ENCODE results near the gene TLDC2. TPM values are rescaled to one million over a fixed set of nuclear protein-coding genes. Genes with fewer than 3 reads are reported as not detected.
A peak's percentile ranks its signal among the peaks of the same experiment; 100 is the strongest.

The TLDC2 gene
- total and polyA plus RNA-seq, 2 donors (not counting 1 experiment from before 2014, with no cell fraction given) = under 0.01 to 0.09 TPM

GRCh38 chr20:36851490-36851889, 24.4 kb upstream of the TLDC2 start:
- peaks cover 81% of the 10 kb centered on the region for H3K79me2 ChIP-seq (ENCODE audit: control insufficient read depth, insufficient read depth, low read length)
- H3K9me3 ChIP-seq (ENCODE audit: control insufficient read depth, insufficient read depth, low read depth, low read length) = peaks cover 1% of the 10 kb centered on the region
- H4K20me1 ChIP-seq (ENCODE audit: control insufficient read depth, extremely low read depth, insufficient read depth, low read length) = no peaks in the 10 kb centered on the region
- H3K27ac ChIP-seq (ENCODE audit: insufficient read depth, low read length) = peak overlapping the region; percentile 82
- no peaks in the 10 kb centered on the region for H3K27me3 ChIP-seq (ENCODE audit: control insufficient read depth, insufficient read depth, low read length)
- H3K9ac ChIP-seq (ENCODE audit: insufficient read depth, low read length) = no peak overlapping the region
- peaks cover 68% of the 10 kb centered on the region for H3K4me1 ChIP-seq (ENCODE audit: control insufficient read depth, extremely low read depth, insufficient read depth, low read length)
- no peak for DNase-seq (ENCODE audit: low read depth in 2 of 2)
- H3K4me3 ChIP-seq (replicated peaks in 1 of 4; ENCODE audit: control extremely low read depth in 1 of 4, insufficient read depth in 1 of 4, low read depth in 3 of 4, low read length in 4 of 4) = no peak overlapping the region
- H3K4me2 ChIP-seq (ENCODE audit: extremely low read depth, insufficient read depth, low read length) = no peak overlapping the region
- H2AFZ ChIP-seq (ENCODE audit: low read length) = no peak overlapping the region
- peaks cover 10% of the 10 kb centered on the region for H3K36me3 ChIP-seq (ENCODE audit: control insufficient read depth, insufficient read depth, low read length)
- TF ChIP-seq EZH2 (IDR thresholded peaks at IDR 0.05; ENCODE audit: low read length, missing control alignments) (no peak), CTCF (conservative IDR thresholded peaks at IDR 0.05 in 1 of 2, IDR thresholded peaks at IDR 0.05 in 1 of 2; ENCODE audit: low read depth in 1 of 2, low read length in 2 of 2) (no peak)

GRCh38 chr20:36852187-36852586, 23.8 kb upstream of the TLDC2 start:
- H4K20me1 ChIP-seq (ENCODE audit: control insufficient read depth, extremely low read depth, insufficient read depth, low read length) = no peaks in the 10 kb centered on the region
- no peaks in the 10 kb centered on the region for H3K27me3 ChIP-seq (ENCODE audit: control insufficient read depth, insufficient read depth, low read length)
- H3K4me1 ChIP-seq (ENCODE audit: control insufficient read depth, extremely low read depth, insufficient read depth, low read length) = peaks cover 72% of the 10 kb centered on the region
- no peak for TF ChIP-seq EZH2 (IDR thresholded peaks at IDR 0.05; ENCODE audit: low read length, missing control alignments)
- no peak for TF ChIP-seq CTCF (conservative IDR thresholded peaks at IDR 0.05 in 1 of 2, IDR thresholded peaks at IDR 0.05 in 1 of 2; ENCODE audit: low read depth in 1 of 2, low read length in 2 of 2)
- no peak for DNase-seq (ENCODE audit: low read depth in 2 of 2)
- H3K9me3 ChIP-seq (ENCODE audit: control insufficient read depth, insufficient read depth, low read depth, low read length) = peaks cover 1% of the 10 kb centered on the region
- H2AFZ ChIP-seq (ENCODE audit: low read length) = no peak overlapping the region
- no peak overlapping the region for H3K4me3 ChIP-seq (replicated peaks in 1 of 4; ENCODE audit: control extremely low read depth in 1 of 4, insufficient read depth in 1 of 4, low read depth in 3 of 4, low read length in 4 of 4)
- H3K79me2 ChIP-seq (ENCODE audit: control insufficient read depth, insufficient read depth, low read length) = peaks cover 84% of the 10 kb centered on the region
- H3K27ac ChIP-seq (ENCODE audit: insufficient read depth, low read length) = peak overlapping the region; percentile 82
- H3K9ac ChIP-seq (ENCODE audit: insufficient read depth, low read length) = peak overlapping the region; percentile 51
- peaks cover 13% of the 10 kb centered on the region for H3K36me3 ChIP-seq (ENCODE audit: control insufficient read depth, insufficient read depth, low read length)
- peak overlapping the region; percentile 54 for H3K4me2 ChIP-seq (ENCODE audit: extremely low read depth, insufficient read depth, low read length)

- Histone ChIP-seq H2AFZ (ENCODE audit: low read length) (no peak overlapping the region), H3K27me3 (ENCODE audit: control insufficient read depth, insufficient read depth, low read length) (no peaks in the 10 kb centered on the region), H3K9me3 (ENCODE audit: control insufficient read depth, insufficient read depth, low read depth, low read length) (peaks cover 1% of the 10 kb centered on the region), H3K36me3 (ENCODE audit: control insufficient read depth, insufficient read depth, low read length) (peaks cover 15% of the 10 kb centered on the region), H3K4me1 (ENCODE audit: control insufficient read depth, extremely low read depth, insufficient read depth, low read length) (peaks cover 72% of the 10 kb centered on the region), H3K4me3 (replicated peaks in 1 of 4; ENCODE audit: control extremely low read depth in 1 of 4, insufficient read depth in 1 of 4, low read depth in 3 of 4, low read length in 4 of 4) (no peak overlapping the region), H3K9ac (ENCODE audit: insufficient read depth, low read length) (no peak overlapping the region), H4K20me1 (ENCODE audit: control insufficient read depth, extremely low read depth, insufficient read depth, low read length) (no peaks in the 10 kb centered on the region), H3K4me2 (ENCODE audit: extremely low read depth, insufficient read depth, low read length) (peak overlapping the region; percentile 11), H3K79me2 (ENCODE audit: control insufficient read depth, insufficient read depth, low read length) (peaks cover 98% of the 10 kb centered on the region), H3K27ac (ENCODE audit: insufficient read depth, low read length) (peak overlapping the region; percentile 59)
- DNase-seq (ENCODE audit: low read depth in 2 of 2) = no peak
- TF ChIP-seq CTCF (conservative IDR thresholded peaks at IDR 0.05 in 1 of 2, IDR thresholded peaks at IDR 0.05 in 1 of 2; ENCODE audit: low read depth in 1 of 2, low read length in 2 of 2) (no peak), EZH2 (IDR thresholded peaks at IDR 0.05; ENCODE audit: low read length, missing control alignments) (no peak)
Measured at GRCh38 chr20:36854348-36855240, 21.3 kb upstream of the TLDC2 start.
